Stimulated activated CD4-positive, alpha-beta T cell treated with anti-CD3 and anti-CD28 coated beads, Interleukin-12 subunit alpha, Interleukin-12 subunit beta, amount 100 ng/mL, for 4 hours (primary cell): ENCODE data around the gene WFDC11.

ENCODE experiments used
- DNase-seq: peaks from one replicate; pipeline ENCODE4 v3.0.0-alpha.2; 2020

The WFDC11 gene

GRCh38 chr20:45621593-45621992 lies 48.4 kb downstream of the WFDC11 start:
- DNase-seq = no peak

GRCh38 chr20:45617591-45617990 lies 52.4 kb downstream of the WFDC11 start:
- DNase-seq = no peak

GRCh38 chr20:45612314-45612713 lies 57.7 kb downstream of the WFDC11 start:
- no peak for DNase-seq

DNA sequence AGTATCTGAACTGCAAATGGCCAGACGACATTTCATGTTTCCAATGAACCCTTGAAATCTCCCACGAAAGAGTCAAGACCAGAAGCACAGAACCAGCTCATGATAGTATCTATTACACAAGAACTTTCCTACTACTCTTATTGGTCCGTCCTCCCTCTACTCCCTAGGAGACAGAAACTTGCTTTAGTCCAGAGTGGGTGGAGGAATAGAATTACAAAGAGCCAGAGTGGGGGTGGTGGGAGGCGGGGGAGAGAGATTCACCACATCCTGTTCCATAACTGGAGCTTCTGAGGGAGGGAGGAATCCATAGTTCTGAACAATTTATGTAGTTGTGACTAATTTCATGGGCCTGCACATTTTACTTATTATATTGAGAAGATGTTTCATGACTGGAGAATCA lies 59.0 kb downstream of the WFDC11 start:
- peak; percentile 28 for DNase-seq

DNA sequence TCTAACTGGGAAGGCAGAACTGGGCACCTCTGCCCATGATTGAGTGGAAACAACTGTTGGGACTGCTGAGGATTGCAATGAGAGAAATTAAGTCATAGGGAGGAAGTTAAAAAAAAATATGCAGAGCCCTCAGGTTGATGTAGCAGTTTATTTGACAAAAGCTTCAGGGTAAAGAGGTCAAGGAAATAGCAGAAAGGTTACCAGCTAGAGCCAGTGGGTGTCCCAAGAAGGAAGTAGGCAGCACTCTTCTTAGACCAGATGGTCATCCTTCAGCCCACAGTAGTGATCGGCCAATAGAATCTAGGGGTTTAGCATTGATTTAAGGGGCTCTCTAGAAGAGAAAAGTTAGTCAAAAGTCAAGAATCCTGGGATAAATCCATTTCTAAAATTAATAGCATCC lies 62.2 kb downstream of the WFDC11 start:
- no peak for DNase-seq
